HG03066 (cell line): ENCODE measurements around the gene LMO2.
A peak's percentile ranks its signal among the peaks of the same experiment; 100 is the strongest.

Experiments
- ATAC-seq: cut with Tn5 transposase; IDR thresholded peaks from one replicate; pipeline ENCODE4 v1.9.1; 2021; ENCODE audit warnings: low read depth; ENCODE audit not compliant: unreplicated experiment

LMO2 gene

DNA sequence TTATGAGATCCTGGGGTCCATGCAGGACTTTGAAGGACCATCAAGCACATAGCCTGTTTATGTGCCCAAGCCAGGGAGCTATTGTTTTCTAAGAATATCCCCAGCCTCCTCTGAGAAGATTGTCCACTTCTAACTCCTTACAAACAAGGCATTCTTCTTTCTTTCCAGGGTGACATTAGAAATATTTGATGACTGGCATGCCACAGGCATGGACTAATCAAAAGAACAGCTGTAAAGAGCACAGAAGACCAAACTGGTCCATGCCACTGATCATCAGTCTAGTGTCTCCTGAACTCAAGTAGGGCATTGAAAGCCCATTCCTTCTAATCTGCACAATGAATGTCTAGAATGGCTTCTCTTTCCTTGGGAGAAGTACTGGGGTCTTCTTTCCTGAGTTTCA, 24.9 kb upstream of the LMO2 start:
- no peak for ATAC-seq

DNA sequence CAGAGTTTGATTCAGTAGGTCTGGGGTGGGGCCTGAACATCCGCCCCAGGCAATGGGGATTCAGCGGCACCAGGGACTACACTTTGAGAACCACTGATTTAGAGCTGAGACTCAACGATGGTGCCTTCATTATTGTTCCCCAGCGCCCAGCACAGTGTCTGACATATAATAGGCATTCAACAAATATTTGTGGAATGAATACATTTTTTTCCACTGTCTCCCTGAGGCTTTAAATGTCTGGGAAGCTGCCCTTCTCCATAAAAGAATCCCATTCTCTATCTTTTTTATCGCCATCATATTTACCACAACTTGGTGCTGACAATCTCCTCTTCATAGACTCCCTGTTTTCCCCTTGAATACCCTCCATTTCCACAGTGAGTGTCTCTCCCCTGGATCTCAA, 23.6 kb upstream of the LMO2 start:
- no peak for ATAC-seq

DNA sequence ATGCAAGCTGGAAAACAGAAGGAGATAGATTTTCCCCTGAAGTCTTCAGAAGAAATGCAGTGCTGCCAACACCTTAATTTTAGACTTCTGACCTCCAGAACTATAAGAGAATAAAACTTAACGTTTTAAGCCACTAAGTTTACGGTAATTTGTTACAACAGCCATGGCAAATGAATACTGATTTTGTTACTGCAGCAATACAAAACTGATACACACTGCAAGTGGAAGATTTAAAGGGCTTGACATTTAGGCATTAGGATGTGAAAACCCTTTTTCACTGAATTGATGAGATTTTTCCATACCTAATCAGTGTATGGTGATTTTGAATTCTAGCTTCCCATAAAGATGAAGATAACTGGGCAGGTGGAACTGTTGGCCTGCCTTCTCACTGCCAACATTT, 22.1 kb upstream of the LMO2 start:
- ATAC-seq, result no peak

DNA sequence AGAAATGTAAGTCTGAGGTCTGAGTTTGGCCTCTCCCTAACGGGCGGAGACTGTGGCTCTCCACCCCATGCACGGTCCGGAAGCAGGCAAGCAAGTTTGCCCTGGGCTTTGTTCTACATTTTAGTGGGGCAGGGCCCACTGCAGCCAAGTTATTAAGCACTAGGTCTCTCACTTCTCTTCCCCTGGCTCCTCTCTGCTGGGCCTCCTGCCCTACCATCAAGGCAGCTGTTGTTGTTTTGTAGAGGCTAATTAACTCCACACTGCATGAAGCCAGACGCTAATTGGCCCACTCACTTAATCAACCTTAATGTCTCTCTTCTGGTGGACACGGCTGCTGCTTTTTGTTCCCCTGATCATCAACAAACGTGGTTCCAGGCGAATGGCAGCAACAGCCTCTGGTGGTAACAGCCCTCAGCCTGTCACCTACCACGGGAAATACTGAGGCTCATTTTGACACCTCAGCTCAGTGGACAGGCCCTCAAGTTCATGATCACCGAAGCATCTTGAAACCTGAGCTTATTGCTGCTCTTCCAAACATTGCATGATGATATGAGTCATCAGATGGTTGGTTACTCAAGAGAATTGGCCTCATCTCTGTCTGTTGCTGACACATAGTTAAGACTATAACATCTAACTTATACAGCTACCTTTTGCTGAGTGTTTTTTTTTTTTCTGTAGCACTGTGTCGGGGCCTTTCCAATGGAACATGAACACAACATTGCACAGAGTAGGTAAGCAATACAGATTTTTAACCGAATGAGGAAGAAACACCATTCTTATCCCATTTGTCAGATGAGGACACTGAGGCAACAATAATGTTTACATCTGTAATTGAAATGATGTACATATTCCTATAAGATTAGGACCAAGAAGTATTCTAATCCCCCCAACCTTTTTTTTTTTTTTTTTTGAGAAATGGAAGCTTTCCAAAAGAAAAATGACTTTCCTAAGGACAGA, 20.8 kb upstream of the LMO2 start:
- peak; percentile 78 for ATAC-seq

DNA sequence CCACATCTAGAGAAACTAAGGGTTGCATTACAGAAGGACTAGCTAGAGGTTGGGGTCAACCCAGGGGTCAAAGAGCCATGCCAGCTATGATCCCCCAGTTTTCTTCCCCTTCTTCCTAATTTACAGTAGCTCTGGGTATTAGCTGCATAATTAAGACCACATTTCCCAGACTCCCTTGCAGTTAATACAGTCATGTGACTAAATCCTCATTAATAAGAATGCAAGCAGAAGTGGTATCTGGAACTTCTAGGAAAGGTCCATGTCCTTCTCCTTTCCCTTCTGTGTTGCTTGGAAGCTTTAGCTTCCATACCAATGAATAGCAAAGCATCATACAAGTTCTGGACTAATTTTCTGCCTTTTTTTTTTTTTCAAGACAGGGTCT, 19.1 kb upstream of the LMO2 start:
- no peak for ATAC-seq

DNA sequence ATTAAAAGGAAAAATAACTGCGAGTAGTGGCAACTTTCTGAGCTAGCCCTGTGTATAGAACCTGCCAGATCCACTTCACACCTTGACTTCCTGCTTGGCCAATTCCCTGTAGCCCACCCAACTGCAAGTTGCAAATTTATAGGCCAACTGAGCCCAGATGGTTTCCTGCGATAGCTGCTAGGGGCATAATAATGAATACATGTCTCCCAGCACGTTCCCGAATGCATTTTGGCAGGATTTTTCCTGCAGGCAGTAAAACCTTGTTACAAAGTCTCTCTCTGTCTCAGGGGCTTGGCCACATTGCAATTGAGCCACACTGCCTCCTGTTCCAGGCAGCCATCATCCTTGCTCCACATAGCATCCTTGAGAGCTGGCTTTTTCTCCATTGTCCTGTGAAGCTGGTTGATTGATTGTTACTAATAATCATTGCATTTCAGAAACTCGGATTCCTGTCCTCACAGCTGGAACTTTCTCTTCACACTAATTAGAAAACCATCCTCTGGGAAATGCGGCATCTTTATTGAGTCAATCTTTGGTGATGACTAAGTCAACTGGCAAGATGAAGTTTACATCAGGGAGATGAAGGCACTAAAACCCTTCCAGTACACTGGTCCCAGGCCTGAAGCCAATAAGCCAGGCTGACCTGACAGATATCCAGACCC, 18.6 kb upstream of the LMO2 start:
- ATAC-seq, result no peak

DNA sequence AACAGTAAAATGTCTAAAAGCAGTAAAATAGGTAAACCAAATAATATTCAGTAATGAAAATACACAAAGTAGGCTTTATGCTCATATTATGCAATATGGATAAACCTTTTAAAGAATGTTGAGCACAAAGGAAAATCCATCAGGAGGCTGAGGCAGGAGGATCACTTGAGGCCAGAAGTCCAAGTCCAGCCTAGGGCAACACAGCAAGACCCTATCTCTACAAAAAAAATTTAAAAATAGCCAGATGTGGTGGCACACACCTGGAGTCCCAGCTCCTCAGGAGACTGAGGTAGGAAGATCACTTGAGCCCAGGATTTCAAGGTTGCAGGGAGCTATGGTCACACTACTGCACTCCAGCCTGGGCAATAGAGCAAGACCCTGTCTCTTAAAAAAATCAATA, 17.7 kb upstream of the LMO2 start:
- no peak for ATAC-seq

DNA sequence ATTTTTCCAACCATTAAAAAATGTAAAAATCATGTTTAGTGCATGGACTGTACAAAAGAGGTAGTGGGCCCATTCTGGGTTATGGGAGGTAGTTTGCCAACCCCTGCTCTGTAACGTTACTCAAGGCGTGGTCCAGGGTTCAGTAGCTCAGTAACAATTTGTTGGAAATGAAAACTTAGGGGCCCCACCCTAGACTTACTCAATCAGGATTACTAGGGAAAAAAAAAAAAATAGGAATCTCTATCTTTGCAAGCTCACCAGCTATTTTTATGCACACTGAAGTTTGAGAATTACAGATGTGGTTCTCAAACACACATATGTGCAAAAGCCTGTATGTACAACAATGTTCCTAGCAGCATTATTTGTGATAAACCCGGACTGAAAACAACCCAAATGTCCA, 17.3 kb upstream of the LMO2 start:
- ATAC-seq, result no peak

DNA sequence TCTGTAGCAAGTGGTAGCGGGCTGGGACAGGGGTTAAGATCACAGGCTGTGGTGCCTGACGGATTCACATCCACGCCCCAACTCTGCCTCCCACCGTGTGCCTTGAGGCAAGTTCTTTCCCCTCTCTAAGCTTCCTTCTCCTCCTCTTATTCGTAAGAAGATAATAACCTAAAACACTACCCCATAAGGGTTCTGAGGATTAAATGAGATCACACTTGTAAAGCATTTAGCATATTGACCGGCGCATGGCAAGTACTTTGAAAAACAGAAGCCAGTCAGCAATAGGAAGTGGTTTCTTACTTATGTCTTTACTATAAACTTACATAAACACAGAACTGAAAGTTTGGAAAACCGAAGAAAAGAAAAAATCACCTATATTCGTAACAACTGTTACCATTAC, 15.5 kb upstream of the LMO2 start:
- no peak for ATAC-seq

DNA sequence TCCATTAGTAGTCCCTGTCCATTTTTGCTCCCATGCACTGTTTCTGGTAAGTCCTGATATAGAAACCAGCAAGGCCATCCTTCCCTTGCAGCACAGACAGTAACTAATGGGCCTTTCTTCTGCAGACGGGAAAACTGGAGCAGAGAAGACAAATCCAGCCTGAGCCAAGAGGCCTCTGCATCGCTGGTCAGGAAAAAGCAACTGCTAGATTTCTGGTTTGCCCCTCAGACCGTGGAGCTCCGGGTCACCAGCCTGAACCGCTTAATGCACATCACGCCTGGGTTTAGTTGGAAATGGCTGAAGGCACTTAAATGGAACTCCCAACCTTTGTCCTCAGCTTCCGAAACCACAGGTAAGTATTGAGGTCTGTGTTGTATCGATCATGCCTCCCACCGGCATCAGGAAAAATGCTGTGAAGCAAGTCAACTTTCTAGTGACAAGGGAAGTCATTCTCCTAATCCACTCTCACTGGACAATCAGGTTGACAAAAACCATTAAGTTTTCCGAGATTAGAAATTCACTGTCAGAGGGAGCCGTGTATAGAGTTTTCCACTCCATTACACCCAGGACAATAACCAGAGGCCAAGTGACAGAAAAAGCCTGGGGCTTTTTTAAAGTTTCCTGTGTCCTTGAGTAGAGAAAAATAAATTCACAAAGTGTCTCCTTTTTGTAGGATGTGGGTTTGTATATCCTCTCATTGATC, 14.8 kb upstream of the LMO2 start:
- ATAC-seq, result no peak

DNA sequence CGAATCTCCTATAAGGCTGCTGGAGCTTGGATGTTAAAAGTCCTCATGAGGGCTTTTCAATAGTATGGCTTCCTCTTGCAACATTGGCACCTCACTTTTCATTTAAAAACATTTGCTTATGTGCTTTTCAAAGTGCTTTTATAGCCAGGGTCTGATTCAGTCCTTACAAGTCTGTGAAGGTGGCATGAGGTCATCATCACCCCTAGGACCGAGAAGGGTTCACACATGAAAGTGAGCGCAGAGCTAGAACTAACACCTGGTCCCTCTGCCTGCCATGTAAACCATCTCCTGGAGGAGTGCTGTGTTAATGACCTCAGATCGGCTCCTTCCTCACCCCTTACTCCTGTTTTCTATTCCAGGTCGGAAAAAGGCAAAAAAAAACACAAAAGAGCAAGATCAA, 12.2 kb upstream of the LMO2 start:
- no peak for ATAC-seq

DNA sequence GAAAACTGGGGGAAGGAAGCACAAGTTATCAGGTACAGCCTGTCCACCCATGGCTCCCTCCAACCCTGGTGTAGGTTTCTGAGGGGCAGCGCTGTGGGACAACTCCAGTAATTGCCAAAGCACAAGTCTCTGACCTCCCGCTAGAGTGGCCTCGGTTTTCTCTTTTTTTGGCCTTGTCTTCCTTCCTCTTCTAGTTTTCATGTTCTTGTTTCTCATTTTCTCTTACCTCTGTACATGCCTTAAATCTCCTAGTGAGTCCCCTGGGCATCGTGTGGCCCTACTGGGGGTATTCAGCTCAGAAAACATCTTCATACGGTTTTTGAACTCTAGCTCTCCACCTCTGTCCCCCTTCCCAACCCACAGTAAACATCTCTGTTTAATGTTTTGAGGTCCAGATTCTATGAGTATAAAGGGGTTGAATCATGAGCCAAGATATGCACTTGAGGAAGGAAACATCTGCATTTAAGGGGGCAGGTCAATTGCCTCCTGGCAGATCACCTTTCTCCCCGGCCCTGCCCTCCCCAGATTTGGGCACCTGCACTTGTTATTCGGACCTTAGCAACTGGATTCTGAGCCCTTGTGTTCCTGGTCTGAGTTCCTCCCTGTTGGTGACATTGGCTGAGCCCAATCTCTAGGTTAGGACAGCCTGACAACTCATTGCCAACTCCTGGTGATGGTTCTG, 8.4 kb upstream of the LMO2 start:
- no peak for ATAC-seq

DNA sequence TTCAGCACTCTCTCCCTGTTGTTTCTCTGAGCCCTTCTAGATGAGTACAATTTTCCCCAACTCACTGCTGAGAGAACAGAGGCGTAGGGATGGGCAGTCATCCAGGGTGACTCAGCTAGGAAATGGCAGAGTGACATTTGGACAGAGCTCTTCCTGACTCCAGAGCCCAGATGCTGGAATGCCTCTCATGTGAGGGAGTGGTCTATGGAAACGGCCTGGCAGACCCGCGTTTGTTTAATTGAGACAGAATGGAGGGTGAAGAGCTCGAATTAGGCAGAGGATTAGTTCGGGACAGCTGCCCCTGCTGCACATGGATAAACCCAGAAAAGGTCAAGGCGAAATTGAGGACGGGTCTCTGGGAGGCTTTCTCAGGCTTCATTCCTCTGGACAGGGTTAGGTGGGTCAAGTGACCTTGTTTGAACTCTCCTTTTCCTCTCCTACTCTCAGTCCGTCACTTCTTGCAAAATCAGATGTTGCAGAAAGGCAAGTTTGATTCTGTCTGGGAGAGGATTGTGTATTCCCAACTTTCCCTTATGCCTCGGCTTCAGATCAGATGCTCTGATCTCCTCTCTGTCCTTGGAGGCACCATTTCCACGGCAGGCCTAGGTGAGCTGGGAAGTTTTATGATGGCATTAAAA, 7.6 kb upstream of the LMO2 start:
- no peak for ATAC-seq

DNA sequence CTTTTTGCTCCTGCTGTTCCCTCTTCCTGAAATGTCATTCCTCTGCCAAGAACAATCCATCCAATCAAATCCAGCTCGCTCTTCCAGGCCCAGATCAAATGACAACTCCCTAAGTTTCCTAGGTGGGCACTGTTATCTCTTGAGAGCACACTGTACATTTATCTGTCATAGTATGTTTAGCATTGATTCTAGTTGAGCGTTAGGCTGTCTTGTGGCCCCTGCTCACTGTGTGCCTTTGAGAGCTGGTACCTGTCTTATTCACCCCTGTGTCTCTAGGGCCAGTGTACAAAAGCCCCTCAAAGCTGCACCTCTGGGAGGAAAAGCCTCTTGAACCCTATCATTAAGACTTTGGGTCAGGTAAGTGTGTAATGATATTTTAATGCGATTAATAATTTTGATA, 7.1 kb upstream of the LMO2 start:
- ATAC-seq, result no peak

DNA sequence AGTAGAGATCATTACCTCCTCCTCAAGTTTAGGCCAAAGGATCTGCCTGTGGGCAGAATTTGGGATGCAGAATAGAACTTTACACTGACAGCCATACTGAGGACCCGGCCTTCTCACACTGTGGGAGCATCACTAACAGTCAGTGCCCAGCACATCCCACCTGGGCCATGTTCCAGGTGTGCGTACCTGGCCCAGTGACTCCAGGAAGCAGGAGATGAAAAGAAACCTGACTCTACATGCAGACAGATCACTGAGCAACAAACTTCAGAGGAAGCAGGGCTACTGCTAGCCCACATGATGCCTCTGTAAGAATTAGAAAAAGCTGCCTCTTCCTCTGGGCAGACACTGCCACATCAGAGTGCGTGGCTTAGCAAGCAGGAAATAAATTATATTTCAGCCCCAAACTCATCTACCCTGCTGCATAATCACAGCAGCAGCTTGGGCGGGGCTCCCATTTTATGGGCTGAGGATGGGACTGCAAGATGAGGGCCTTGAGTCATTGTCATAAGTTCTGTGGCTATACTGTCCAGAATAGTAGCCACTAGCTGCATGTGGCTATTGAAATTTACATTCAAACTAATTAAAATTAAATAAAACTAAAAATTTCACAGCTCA, 6.0 kb upstream of the LMO2 start:
- no peak for ATAC-seq

DNA sequence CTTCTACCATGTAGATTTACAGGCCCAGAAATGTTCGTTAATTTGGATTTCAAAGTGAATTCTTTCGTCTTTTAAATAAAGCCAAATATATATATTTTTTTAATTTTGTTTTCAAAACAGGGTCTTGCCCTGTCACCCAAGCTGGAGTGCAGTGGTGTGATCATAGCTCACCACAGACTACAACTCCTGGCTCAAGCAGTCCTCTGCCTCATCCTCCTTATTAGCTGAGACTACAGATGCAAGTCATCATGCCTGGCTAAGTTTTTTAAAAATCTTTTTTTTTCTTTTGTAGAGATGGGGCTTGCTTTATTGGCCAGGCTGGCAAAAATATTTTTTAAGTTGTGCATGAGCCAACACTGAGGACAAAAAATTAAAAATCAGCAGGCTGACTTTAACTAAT, 5.0 kb upstream of the LMO2 start:
- no peak for ATAC-seq

DNA sequence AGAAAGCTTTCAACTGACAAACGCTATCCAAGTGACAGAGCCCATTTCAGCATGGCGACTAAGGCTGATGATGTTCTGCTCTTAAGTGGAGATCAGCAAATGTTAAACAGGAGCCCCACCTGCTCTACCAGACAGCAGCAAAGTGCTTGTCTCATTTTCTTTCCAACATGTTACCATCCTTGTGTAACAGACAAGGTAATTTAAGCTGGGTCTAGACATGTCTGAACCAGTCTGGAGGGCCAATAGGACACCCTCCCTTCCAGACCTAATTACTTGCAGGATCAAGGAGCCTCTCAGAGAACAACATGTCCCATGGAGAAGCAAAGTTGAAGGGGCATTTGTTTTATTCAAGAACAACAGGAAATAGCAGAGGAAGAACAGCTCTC, 3.9 kb upstream of the LMO2 start:
- ATAC-seq, result no peak

DNA sequence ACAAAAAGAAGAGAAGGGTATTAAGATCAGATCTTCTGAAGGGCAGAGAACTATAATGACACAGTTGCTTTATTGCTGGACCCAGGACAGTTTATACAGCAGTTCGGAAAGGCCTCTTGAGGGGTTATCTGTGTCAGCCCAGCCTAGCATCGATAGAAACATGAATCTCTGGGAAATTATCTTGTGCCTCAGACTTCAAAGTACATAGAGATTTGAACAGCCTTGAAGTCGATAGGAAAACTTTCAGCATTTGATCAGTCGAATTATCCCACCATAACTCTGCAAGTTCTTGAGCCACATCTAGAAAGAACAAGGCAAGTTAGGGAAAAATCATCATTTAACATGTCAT, 2.5 kb upstream of the LMO2 start:
- ATAC-seq, result no peak

DNA sequence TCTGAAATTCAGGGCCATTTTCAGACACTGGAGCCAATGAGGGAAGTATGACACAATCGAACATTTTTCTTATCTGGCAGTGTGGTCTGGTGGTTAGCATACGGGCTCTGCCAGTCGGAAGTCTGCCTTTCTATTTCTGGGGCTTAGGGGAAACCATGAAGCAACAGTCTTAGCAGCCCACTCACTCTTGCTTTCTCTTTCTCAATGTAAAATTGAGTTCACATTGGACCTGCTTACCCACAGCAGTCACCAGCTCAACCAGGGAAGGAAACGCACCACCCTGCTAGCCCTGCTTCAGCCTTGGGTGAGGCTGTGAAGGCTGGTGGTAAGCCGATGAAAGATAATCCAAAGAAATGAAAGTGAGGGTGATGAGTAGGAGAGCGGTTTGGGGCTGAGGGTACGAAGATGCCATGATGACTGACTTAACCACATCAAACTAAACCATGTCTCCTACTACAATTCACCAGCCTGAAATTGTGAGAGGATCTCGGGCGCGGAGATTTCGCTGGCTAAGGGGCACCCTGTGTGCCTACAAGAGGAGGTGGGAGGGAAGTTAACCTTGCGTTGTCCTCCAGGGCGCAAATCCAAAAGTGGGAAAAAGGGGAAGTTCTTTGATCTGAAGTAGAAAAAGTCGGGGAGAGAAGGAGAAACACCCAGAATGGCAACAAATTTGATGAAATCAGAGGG, 2.0 kb upstream of the LMO2 start:
- ATAC-seq, result peak; percentile 82
